Heart left ventricle (tissue), 16 donors: ENCODE results near the gene ZNF674. TPM values are rescaled to one million over a fixed set of nuclear protein-coding genes. Genes with fewer than 3 reads are reported as not detected.
"Not testable (repeated sequence)": the region's sequence is repeated elsewhere in the genome, so short reads cannot be mapped to it uniquely, and the experiment has no call there.

ENCODE experiments used
- ATAC-seq, 4 donors: fragments of 200-7000 bp; cut with Tn5 transposase; one replicate each; pipeline ENCODE4 v1.9.1; 2020 to 2022; ENCODE audit warnings: moderate library complexity in 4 of 4, mild to moderate bottlenecking in 3 of 4, moderate number of reproducible peaks in 1 of 4
- DNase-seq, 5 donors: peaks; one replicate each; pipeline ENCODE4 v3.0.0-alpha.2; 2020
- H3K27ac ChIP-seq, 12 donors: fragments of 200-600 bp; sonication (generic) in 4 of 12; one replicate each; pipeline versions ENCODE4 v1.5.0 to v1.8.0; 2016 to 2022; ENCODE audit warnings: mild to moderate bottlenecking in 2 of 12
- H3K27me3 ChIP-seq, 9 donors: fragments of 200-600 bp; sonication (generic) in 2 of 9; one replicate each; pipeline versions ENCODE4 v1.5.1 to v1.8.0; 2016 to 2022; ENCODE audit warnings: mild to moderate bottlenecking in 3 of 9
- H3K36me3 ChIP-seq, 9 donors: fragments of 200-600 bp; sonication (generic) in 2 of 9; one replicate each; pipeline versions ENCODE4 v1.5.0 to v1.8.0; 2018 to 2022; ENCODE audit warnings: mild to moderate bottlenecking in 2 of 9
- H3K4me1 ChIP-seq, 12 donors: fragments of 200-600 bp; sonication (generic) in 4 of 12; one replicate each; pipeline versions ENCODE4 v1.5.0 to v1.8.0; 2016 to 2022; ENCODE audit warnings: mild to moderate bottlenecking in 3 of 12
- H3K4me3 ChIP-seq, 12 donors: fragments of 200-600 bp; sonication (generic) in 4 of 12; one replicate each; pipeline versions ENCODE4 v1.5.0 to v1.8.0; 2017 to 2022; ENCODE audit warnings: mild to moderate bottlenecking in 9 of 12, moderate library complexity in 4 of 12
- H3K9me3 ChIP-seq, 12 donors: fragments of 200-600 bp; sonication (generic) in 4 of 12; one replicate each; pipeline versions ENCODE4 v1.5.0 to v1.8.0; 2016 to 2022; ENCODE audit warnings: mild to moderate bottlenecking in 1 of 12
- POLR2A ChIP-seq, 2 donors: fragments of 450-650 bp; IDR thresholded peaks; one replicate each; pipeline ENCODE4 v1.6.1; 2017; ENCODE audit warnings: antibody characterized with exemption in 2 of 2, mild to moderate bottlenecking in 2 of 2, moderate library complexity in 2 of 2
- WGBS, 4 donors: extraction: QIAGEN DNeasy Blood & Tissue Kit in 2 of 4; methylation state at CpG; one replicate each; pipeline versions ENCODE4 v1.1.5 to v1.1.7; 2013 to 2018; 5-methylcytosine and 5-hydroxymethylcytosine counted together
- intact Hi-C, 10 donors: fragments of 100-400 bp; cut with DNase I; formaldehyde crosslinking; loops; one replicate each; pipeline versions ENCODE4 v1.11.1 to v1.14.2; 2022
- polyA plus RNA-seq, 2 donors: library from polyadenylated mRNA; stranded (reverse); fragments of 200-250 nt; gene quantifications; one replicate each; pipeline ENCODE4 v1.2.3, GENCODE V29; 2013
- total RNA-seq, 9 donors: library from RNA; depleted of rRNA in 2 of 9; stranded (reverse); fragments of >200 nt in 2 of 9; fragmentation: NEBNext Ultra II Directional in 3 of 9; extraction: Animal tissue kit (Norgen Biotek cat#: 25700) in 3 of 9; gene quantifications; one replicate each; pipeline versions ENCODE4 v1.1.0 to v1.2.4, GENCODE V29; 2016 to 2023
- TF ChIP-seq, protein P1 (sequence below), 12 donors: fragments of 200-600 bp; sonication (generic) in 4 of 12; IDR thresholded peaks; one replicate each; pipeline versions ENCODE4 v1.5.0 to v1.8.0; 2018 to 2022; ENCODE audit warnings: antibody characterized with exemption in 12 of 12, mild to moderate bottlenecking in 5 of 12
- donor health status: ischemic (EF 13 %, LVEDD 7.1; RV severe dilation, severe dysfunction).
- donor health status: healthy with polysubstance abuse.
- donor health status: DM: no; HTN: yes; CAD: no.
- donor health status: DM: no; HTN: no; CAD: no.
- donor health status: ischemic (EF 25% LVEDD 6.9; RV normal size, moderate dysfunction).
- donor health status: ischemic (EF 25% LVEDD 5.7; RV mildly dilated, moderate dysfunction).
- donor health status: healthy.
- donor health status: DM: yes; HTN: yes; CAD: no.
- donor health status: ischemic (EF 35%, LVEDD 5.7; RV mildly dilated, moderate dysfunction).
- donor health status: nonischemic (EF 11% LVEDD 7.7; RV severe dilation, severe dysfunction).
- donor health status: DM: yes; HTN: yes; CAD: no.
- donor health status: PGD.
- donor health status: ischemic (EF 29% LVEDD 5.4; RV normal size, mild dysfunction).
- donor health status: nonischemic (EF 23%, LVEDD 6.1; RV moderate dilation, normal function).

The ZNF674 gene
- total and polyA plus RNA-seq, 11 donors: 0.81 to 5.6 (median 2.6) TPM

DNA sequence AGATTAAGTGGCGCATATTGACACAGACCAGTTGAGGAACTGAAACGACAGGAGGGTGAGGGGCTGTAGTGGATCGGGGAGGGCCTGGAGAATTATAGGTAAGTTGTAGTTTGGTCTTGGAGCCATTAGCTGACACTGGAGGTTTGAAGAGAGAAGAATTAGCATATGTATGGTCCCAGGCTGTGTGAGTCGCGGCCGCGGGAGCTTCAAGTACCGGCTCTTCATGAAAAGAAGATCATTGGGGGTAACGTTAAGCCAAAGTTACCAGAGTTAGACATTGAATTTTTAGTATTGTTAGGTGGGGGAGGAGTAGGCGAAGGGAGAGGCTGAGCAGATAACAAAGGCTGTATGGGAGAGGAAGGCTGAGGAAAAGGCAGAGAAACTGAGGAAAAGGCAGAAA, 56.5 kb downstream of the ZNF674 start:
- no peak for TF ChIP-seq POLR2A (IDR thresholded peaks at IDR 0.05)
- H3K27me3 ChIP-seq: no peaks in the 10 kb centered on the region
- no peaks in the 10 kb centered on the region for H3K4me1 ChIP-seq
- H3K9me3 ChIP-seq: peaks cover 0 to 28% (median 2%) of the 10 kb centered on the region in 12 donors
- intact Hi-C loops: no loop called here
- DNase-seq: no peak
- WGBS, 4 donors: 77 to 83% (median 81%) methylated on average over 10 of the region's 10 CpGs
- no peak overlapping the region for H3K27ac ChIP-seq
- no peak overlapping the region for H3K4me3 ChIP-seq
- no peak for ATAC-seq
- H3K36me3 ChIP-seq: no peaks in the 10 kb centered on the region

DNA sequence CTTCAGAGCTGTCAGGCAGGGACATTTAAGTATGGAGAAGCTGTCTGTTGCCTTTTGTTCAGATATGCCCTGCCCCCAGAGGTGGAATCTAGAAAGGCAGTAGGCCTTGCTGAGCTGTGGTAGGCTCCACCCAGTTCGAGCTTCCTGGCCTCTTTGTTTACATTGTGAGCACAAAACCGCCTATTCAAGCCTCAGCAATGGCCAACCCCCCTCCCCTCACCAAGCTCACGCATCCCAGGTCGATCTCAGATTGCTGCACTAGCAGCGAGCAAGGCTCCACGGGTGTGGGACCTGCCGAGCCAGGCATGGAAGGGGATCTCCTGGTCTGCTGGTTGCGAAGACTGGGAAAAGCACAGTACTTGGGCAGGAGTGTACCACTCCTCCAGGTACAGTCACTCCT, 59.3 kb downstream of the ZNF674 start:
- Histone ChIP-seq H3K27me3 (no peaks in the 10 kb centered on the region), H3K27ac (no peak overlapping the region), H3K9me3 (peaks cover 0 to 25% (median 0%) of the 10 kb centered on the region in 12 donors), H3K4me1 (no peaks in the 10 kb centered on the region), H3K4me3 (no peak overlapping the region), H3K36me3 (no peaks in the 10 kb centered on the region)
- intact Hi-C loops: no loop called here
- DNase-seq (no peak), ATAC-seq (no peak)
- no peak for TF ChIP-seq POLR2A (IDR thresholded peaks at IDR 0.05)
- TF ChIP-seq, protein P1, sequence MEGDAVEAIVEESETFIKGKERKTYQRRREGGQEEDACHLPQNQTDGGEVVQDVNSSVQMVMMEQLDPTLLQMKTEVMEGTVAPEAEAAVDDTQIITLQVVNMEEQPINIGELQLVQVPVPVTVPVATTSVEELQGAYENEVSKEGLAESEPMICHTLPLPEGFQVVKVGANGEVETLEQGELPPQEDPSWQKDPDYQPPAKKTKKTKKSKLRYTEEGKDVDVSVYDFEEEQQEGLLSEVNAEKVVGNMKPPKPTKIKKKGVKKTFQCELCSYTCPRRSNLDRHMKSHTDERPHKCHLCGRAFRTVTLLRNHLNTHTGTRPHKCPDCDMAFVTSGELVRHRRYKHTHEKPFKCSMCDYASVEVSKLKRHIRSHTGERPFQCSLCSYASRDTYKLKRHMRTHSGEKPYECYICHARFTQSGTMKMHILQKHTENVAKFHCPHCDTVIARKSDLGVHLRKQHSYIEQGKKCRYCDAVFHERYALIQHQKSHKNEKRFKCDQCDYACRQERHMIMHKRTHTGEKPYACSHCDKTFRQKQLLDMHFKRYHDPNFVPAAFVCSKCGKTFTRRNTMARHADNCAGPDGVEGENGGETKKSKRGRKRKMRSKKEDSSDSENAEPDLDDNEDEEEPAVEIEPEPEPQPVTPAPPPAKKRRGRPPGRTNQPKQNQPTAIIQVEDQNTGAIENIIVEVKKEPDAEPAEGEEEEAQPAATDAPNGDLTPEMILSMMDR (IDR thresholded peaks at IDR 0.05): no peak
- 67 to 88% (median 84%) methylated on average over 8 of the region's 8 CpGs for WGBS, 4 donors

DNA sequence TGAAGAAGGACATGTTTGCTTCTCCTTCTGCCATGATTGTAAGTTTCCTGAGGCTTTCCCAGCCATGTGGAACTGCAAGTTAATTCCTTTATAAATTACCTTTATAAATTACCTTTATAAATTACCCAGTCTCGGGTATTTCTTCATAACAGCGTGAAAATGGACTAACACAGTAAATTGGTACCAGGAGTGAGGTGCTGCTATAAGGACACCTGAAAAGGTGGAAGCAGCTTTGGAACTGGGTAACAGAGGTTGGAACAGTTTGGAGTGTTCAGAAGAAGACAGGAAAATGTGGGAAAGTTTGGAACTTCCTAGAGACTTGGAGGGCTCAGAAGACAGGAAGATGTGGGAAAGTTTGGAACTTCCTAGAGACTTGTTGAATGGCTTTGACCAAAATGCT, 66.6 kb downstream of the ZNF674 start:
- H3K4me3 ChIP-seq, H3K27ac ChIP-seq, H3K27me3 ChIP-seq, intact Hi-C loops, H3K36me3 ChIP-seq, ATAC-seq, DNase-seq: not testable (repeated sequence)
- 71 to 98% (median 84%) methylated on average over 2 of the region's 2 CpGs for WGBS, 4 donors
- Histone ChIP-seq H3K9me3 (peaks cover 0 to 28% (median 1%) of the 10 kb centered on the region in 12 donors), H3K4me1 (peaks cover 0 to 13% (median 0%) of the 10 kb centered on the region in 12 donors)

DNA sequence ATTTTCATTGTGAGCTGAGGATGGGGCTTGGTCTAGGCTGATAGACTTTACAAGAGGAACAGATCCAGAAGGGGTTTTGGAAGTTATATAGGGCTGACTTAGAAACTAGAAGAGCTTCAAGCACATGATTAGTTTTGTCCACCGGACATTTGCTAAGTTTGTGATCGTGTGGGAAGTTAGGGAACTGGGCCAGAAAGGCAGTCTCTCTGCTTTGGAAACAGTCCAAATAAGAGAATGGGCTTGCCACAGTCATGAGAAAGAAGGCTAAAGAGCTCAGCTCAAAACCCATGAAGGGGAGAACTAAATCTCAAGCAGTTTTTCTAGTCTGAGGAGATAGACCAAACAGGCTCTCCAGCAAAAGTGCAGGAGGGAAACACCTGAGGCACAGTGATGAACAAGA, 67.8 kb downstream of the ZNF674 start:
- Histone ChIP-seq H3K4me1 (peaks cover 0 to 13% (median 0%) of the 10 kb centered on the region in 12 donors), H3K27me3 (no peaks in the 10 kb centered on the region), H3K9me3 (peaks cover 0 to 28% (median 1%) of the 10 kb centered on the region in 12 donors), H3K4me3 (no peak overlapping the region), H3K36me3 (peaks cover 0 to 11% (median 4%) of the 10 kb centered on the region in 9 donors), H3K27ac (no peak overlapping the region)
- peak in 1 of 4 donors; percentile 51 for ATAC-seq
- intact Hi-C loops: no loop called here
- DNase-seq: peak in 2 of 5 donors; percentile 13 to 16
- TF ChIP-seq, protein P1 (IDR thresholded peaks at IDR 0.05): no peak
- no peak for TF ChIP-seq POLR2A (IDR thresholded peaks at IDR 0.05)
- WGBS, 4 donors: 2 to 32% (median 17%) methylated on average over 2 of the region's 2 CpGs

DNA sequence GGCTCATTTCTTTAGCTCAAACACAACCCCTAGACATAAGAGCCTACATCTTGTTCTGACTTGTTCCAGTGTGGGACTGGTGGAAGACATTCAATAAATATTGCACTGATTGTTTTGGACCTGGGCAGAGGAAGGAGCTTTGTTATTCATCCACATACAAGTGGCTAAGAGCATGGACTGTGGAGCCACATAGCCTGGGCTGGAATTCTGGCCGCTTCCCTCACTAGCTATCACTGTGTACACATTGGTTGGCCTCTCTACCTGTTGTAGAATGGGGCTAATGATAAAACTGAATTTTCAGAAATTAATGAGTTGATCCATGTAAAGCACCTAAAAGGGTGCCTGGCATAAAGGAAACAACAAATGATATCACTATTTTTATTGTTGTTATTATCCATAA, 80.0 kb downstream of the ZNF674 start:
- Histone ChIP-seq H3K27ac (no peak overlapping the region), H3K27me3 (no peaks in the 10 kb centered on the region), H3K9me3 (peaks cover 0 to 2% (median 0%) of the 10 kb centered on the region in 12 donors), H3K4me3 (no peak overlapping the region), H3K36me3 (peaks cover 0 to 67% (median 35%) of the 10 kb centered on the region in 9 donors), H3K4me1 (no peaks in the 10 kb centered on the region)
- WGBS, 4 donors: 29 to 100% (median 73%) methylated on average over 1 of the region's 1 CpG
- ATAC-seq: no peak
- no peak for DNase-seq
- intact Hi-C loops: no loop called here
- TF ChIP-seq, protein P1 (IDR thresholded peaks at IDR 0.05): no peak
- TF ChIP-seq POLR2A (IDR thresholded peaks at IDR 0.05): no peak
